Esophagus squamous epithelium (tissue), 5 donors: ENCODE data around the gene CATSPERZ. TPM values are rescaled to one million over a fixed set of nuclear protein-coding genes. Genes with fewer than 3 reads are reported as not detected.
"Not testable (repeated sequence)": the region's sequence is repeated elsewhere in the genome, so short reads cannot be mapped to it uniquely, and the experiment has no call there.

Source experiments
- DNase-seq: peaks from one replicate; lab custom pipeline; 2025; lab: John Stamatoyannopoulos, UW
- H3K27ac ChIP-seq, 4 donors: fragments of 200-600 bp; sonication (generic); one replicate each; pipeline ENCODE4 v1.5.1; 2016 to 2019; ENCODE audit warnings: mild to moderate bottlenecking in 1 of 4
- H3K27me3 ChIP-seq, 4 donors: fragments of 200-600 bp; sonication (generic); 1 replicate in 3 of 4; 2 replicates in 1 of 4; pipeline versions ENCODE4 v1.5.1 to v1.6.0; 2017 to 2021; ENCODE audit warnings: antibody characterized with exemption in 1 of 4
- H3K36me3 ChIP-seq, 3 donors: fragments of 200-600 bp; sonication (generic); one replicate each; pipeline ENCODE4 v1.5.1; 2016 to 2019
- H3K4me1 ChIP-seq, 3 donors: fragments of 200-600 bp; sonication (generic); one replicate each; pipeline ENCODE4 v1.5.1; 2017 to 2019
- H3K4me3 ChIP-seq, 4 donors: fragments of 200-600 bp; sonication (generic); 1 replicate in 3 of 4; 2 replicates in 1 of 4; pipeline ENCODE4 v1.5.1; 2016 to 2019; ENCODE audit warnings: mild to moderate bottlenecking in 2 of 4, moderate library complexity in 1 of 4
- H3K9me3 ChIP-seq, 3 donors: fragments of 200-600 bp; sonication (generic); one replicate each; pipeline ENCODE4 v1.5.1; 2016 to 2019
- CTCF ChIP-seq, 6 experiments: fragments of 450-650 bp in 4 of 6; fragments of 200-600 bp in 2 of 6; sonication (generic) in 2 of 6; IDR thresholded peaks; one replicate each; pipeline ENCODE4 v1.5.1; 2016 to 2019; ENCODE audit warnings: antibody characterized with exemption in 6 of 6, mild to moderate bottlenecking in 4 of 6, moderate library complexity in 4 of 6
- POLR2A ChIP-seq, 4 donors: fragments of 450-650 bp; IDR thresholded peaks; one replicate each; pipeline ENCODE4 v1.6.1; 2017; ENCODE audit warnings: antibody characterized with exemption in 4 of 4, mild to moderate bottlenecking in 4 of 4, moderate library complexity in 3 of 4
- WGBS, 2 donors: methylation state at CpG; one replicate each; pipeline ENCODE4 v1.1.5; 2018; 5-methylcytosine and 5-hydroxymethylcytosine counted together
- intact Hi-C: fragments of 100-400 bp; cut with DNase I; formaldehyde crosslinking; loops from one replicate; pipeline ENCODE4 v1.15.0; 2022
- total RNA-seq, 4 donors: library from RNA; depleted of rRNA; stranded (reverse); fragments of >200 nt; gene quantifications; one replicate each; pipeline ENCODE4 v1.1.0, GENCODE V29; 2016
- donor health status: DM: yes; HTN: yes; CAD: no.

The CATSPERZ gene
- total RNA-seq, 4 donors from 2014 or later, result not detected

GRCh38 chr11:64322925-64323260 lies 22.7 kb downstream of the CATSPERZ start:
- 79 to 87% methylated on average over 2 to 3 of the region's 7 CpGs for WGBS, 2 donors
- Histone ChIP-seq H3K36me3 (peaks cover 2 to 34% (median 14%) of the 10 kb centered on the region in 3 donors), H3K27me3 (no peaks in the 10 kb centered on the region), H3K4me3 (no peak overlapping the region), H3K9me3 (no peaks in the 10 kb centered on the region), H3K4me1 (peaks cover 37 to 74% (median 37%) of the 10 kb centered on the region in 3 donors), H3K27ac (peak overlapping the region in 3 of 4 donors; percentile 92 to 99 (median 96))
- TF ChIP-seq CTCF (IDR thresholded peaks at IDR 0.05) (no peak), POLR2A (IDR thresholded peaks at IDR 0.05) (no peak)
- DNase-seq, result no peak
- intact Hi-C loops, result no loop called here

- Histone ChIP-seq H3K27ac (peak overlapping the region; percentile 76 to 99 (median 94)), H3K4me3 (no peak overlapping the region), H3K36me3 (peaks cover 2 to 34% (median 14%) of the 10 kb centered on the region in 3 donors), H3K27me3 (no peaks in the 10 kb centered on the region), H3K9me3 (no peaks in the 10 kb centered on the region), H3K4me1 (peaks cover 36 to 74% (median 37%) of the 10 kb centered on the region in 3 donors)
- intact Hi-C loops, result no loop called here
- DNase-seq, result no peak
- 14 to 70% methylated on average over 2 to 5 of the region's 5 CpGs for WGBS, 2 donors
- TF ChIP-seq POLR2A (IDR thresholded peaks at IDR 0.05) (no peak), CTCF (IDR thresholded peaks at IDR 0.05) (no peak)
Observed at GRCh38 chr11:64323373-64323772, 23.2 kb downstream of the CATSPERZ start.

GRCh38 chr11:64323984-64324383 lies 23.8 kb downstream of the CATSPERZ start:
- DNase-seq, H3K4me3 ChIP-seq, H3K9me3 ChIP-seq, H3K27me3 ChIP-seq, intact Hi-C loops: not testable (repeated sequence)
- H3K27ac ChIP-seq, result peak overlapping the region; percentile 76 to 99 (median 94)
- 80% methylated on average over 1 of the region's 4 CpGs; no CpG with 5 or more reads in 1 of the 2 donors for WGBS, 2 donors
- peaks cover 30 to 69% (median 34%) of the 10 kb centered on the region in 3 donors for H3K4me1 ChIP-seq
- peaks cover 2 to 34% (median 14%) of the 10 kb centered on the region in 3 donors for H3K36me3 ChIP-seq

GRCh38 chr11:64324692-64325469 lies 24.7 kb downstream of the CATSPERZ start:
- WGBS, 2 donors, result 57 to 62% methylated on average over 9 of the region's 11 CpGs
- Histone ChIP-seq H3K27ac (peak overlapping the region; percentile 76 to 99 (median 94)), H3K9me3 (no peaks in the 10 kb centered on the region), H3K36me3 (peaks cover 2 to 34% (median 14%) of the 10 kb centered on the region in 3 donors), H3K4me3 (no peak overlapping the region), H3K4me1 (peaks cover 21 to 69% (median 34%) of the 10 kb centered on the region in 3 donors), H3K27me3 (no peaks in the 10 kb centered on the region)
- no peak for TF ChIP-seq CTCF (IDR thresholded peaks at IDR 0.05)
- no peak for TF ChIP-seq POLR2A (IDR thresholded peaks at IDR 0.05)
- DNase-seq, result no peak
- intact Hi-C loops, result no loop called here

GRCh38 chr11:64327375-64327774 lies 27.2 kb downstream of the CATSPERZ start:
- intact Hi-C loops, result no loop called here
- Histone ChIP-seq H3K27me3 (no peaks in the 10 kb centered on the region), H3K36me3 (peaks cover 2 to 13% (median 11%) of the 10 kb centered on the region in 3 donors), H3K4me3 (no peak overlapping the region), H3K4me1 (peaks cover 25 to 67% (median 28%) of the 10 kb centered on the region in 3 donors), H3K9me3 (no peaks in the 10 kb centered on the region), H3K27ac (no peak overlapping the region)
- DNase-seq, result no peak
- TF ChIP-seq POLR2A (IDR thresholded peaks at IDR 0.05), result no peak
- no peak for TF ChIP-seq CTCF (IDR thresholded peaks at IDR 0.05)
- WGBS, 2 donors, result 85 to 89% methylated on average over 2 of the region's 2 CpGs
